HG02973 (cell line): ENCODE data around the gene PLCL1.
A peak's percentile ranks its signal among the peaks of the same experiment; 100 is the strongest.

Experiments used
- ATAC-seq: cut with Tn5 transposase; IDR thresholded peaks from one replicate; pipeline ENCODE4 v1.9.1; 2021; ENCODE audit warnings: moderate library complexity; ENCODE audit not compliant: unreplicated experiment

Gene PLCL1

DNA sequence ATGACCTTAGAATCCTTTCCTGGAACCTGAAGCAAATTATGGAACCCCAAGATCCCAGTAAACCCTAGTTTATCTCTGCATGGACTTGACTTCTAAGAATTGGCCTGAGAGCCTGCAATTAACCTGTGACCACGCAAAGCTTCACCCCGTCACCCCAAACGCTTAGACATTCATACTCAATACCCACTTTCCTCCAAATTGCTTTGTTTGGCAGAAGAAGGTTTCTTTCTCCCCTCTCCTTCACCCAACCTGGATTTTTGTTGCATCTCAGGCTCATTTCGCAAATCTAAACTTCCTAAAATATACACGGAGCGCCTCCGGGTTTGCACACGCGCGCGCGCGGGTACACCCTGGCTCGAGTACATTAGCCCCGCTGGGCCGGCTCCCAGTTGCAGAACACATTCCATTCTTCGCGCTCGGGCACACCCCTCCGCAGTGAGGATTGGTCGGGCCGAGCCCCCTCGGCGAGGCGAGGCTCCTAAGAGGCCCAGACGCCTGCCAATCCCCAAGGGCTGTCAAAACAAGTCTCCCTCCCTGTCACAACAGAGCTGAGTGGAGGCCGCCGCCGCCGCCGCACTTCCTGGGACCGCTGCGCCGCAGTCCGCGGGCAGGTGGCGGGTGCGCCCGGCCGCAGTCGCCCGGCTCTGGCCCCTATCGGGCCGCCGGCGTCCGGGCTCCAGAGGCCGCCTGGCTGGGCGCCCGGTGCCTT, at the start of gene PLCL1:
PLCL1 (plus strand) TSS at position 545 of the 709 bp plus-strand sequence.
- peak; percentile 100 for ATAC-seq

DNA sequence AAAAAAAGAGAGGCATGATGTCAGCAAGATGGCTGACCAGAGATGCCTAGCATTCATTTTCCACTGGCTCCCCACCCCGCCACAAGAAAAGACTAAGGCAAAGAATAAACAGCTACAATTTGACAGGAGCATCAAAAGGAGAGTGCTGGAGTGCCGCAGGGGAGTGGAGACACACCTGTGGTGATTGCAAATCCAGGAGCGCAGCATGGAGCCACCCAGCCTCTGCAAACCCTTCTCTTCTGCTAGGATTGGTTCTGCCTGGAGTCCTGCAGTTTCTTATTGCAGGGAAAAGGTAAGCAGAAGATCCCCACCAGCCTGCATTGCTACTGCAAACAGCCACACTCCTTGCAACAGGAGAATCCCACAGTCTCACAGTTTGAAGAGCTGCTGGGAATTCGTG, 45.4 kb upstream of the PLCL1 start:
- no peak for ATAC-seq

- no peak for ATAC-seq
These were observed 44.6 kb upstream of the PLCL1 start for GRCh38 chr2:197759625-197760292.

DNA sequence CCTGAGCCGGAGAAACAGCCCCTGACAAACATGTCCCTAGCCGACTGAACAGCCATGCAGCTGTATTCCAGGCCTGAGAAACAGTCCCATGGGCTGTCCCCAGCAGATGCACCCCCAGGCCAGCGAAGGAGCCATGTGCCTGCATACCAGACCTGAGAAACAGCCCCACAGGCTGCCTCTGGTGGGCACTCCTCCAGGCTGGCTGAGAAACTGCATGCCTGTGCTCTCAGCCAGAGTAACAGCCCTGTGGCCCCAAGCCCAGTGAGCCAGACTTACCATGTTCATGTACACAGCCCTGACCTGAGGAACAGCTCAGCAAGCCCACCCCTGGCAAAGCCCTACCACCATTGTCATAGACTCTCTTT, 44.1 kb upstream of the PLCL1 start:
- ATAC-seq, result no peak

- no peak for ATAC-seq
These were observed 26.5 kb upstream of the PLCL1 start for GRCh38 chr2:197777823-197778407.

DNA sequence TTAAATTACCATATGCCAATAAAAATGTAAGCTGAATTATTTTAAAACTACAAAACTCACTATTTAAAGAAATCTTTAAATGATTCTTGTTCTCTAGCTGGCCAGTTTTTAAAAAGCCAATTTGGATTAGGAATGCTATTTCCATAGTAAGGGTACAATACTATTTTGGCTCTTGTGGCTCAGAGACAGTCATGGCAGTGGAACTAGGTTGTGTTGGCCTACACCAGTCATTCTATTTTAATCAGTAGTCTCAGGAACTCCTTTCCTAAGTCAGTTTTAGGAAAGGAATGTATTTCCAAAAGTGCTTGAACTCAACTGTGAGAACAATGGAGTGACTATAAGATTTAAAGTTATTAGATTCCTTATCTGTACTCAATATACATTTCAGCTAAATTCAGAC, 25.1 kb upstream of the PLCL1 start:
- no peak for ATAC-seq

DNA sequence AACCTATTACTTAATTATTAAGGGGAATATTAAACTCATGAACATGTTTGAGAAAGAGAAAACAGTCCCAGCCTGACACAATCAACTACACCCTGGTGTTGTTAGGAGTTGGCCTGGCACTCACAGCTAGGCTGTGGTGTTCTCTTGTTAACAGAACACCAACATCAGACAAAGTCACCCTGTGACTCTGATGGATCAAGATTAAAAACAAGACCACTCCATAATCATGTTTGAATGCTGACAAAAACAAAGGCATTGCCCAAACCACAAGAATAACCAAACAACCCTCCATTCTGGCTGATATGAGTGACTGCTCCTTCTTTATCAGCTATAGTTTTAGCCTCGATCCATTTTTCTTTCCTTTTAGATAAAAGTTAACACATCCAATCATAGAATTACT, 22.3 kb upstream of the PLCL1 start:
- ATAC-seq, result no peak

DNA sequence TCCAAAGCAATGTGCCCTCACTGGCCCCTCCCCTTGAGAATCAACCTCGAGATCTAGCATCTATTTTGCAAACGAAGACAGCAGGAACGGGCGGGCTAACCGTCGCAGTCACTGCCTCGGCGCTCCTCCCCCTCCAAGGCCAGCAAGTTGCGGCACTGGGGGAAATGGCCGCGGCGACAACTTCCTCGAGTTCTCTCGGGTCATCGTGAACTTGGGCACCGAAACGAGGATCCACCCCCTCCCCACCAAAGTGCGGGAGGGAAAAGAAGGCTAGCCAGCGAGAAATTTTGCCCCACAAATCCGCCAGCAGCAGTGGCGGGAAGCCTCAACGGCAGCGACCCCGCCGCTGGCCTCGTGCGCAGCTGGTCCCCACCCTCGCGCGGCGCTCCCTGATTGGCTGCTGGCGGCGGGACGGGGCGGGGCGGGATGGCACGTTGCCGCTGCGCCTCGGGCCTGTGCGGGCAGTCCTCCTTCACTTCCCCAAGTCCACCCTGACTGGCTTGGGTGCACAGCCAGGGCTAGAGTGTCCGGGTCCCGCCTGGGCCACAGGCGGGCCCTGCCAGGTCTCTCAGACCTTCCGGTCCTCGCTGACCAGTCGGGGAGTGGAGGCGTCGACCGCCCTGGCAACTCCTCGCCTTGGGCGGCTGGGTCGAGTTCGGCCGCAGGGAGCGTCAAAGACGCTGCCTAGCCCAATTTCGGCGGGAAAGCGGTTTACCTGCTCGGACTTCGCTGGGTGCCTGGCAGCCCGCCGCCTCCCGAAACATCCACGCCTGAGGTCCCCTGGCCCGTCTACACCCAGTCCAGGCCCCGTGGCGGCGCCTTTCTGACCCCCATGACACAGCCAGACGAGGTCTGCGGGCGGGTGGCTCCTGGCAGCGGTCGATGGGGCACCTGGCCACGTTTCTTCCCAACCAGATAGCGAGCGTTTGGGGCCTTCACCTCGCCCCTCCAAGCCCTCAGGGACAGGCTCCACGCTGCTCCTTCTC, 19.1 kb upstream of the PLCL1 start, which contains the start of gene BOLL:
BOLL (minus strand) TSS at position 364 of the 986 bp plus-strand sequence. CDS start 3,469 bp downstream, outside the sequence.
- ATAC-seq, result no peak

GRCh38 chr2:197786010-197786877, 18.1 kb upstream of the PLCL1 start:
- ATAC-seq, result peak; percentile 60

DNA sequence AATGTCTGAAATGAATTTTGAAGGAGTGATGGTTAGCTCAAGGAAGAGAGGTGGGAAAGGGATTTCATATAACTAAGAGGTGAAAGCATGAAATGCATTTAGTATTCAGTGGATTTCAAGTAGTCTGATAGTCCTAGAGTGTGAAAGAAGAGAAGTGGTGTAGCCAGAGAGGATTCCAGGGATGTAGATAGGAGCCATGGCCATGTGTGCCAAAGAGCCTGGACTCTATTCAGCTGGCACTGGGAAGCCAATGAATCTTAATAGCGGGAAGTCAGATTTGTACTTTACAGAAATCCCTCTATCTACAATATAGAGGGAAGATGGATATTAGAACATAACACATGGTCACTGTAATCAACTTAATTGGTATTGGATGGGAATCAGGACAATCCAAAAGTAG, 10.9 kb upstream of the PLCL1 start:
- no peak for ATAC-seq

GRCh38 chr2:197795277-197795676, 9.1 kb upstream of the PLCL1 start:
- ATAC-seq, result no peak

GRCh38 chr2:197798187-197798586, 6.2 kb upstream of the PLCL1 start:
- no peak for ATAC-seq

DNA sequence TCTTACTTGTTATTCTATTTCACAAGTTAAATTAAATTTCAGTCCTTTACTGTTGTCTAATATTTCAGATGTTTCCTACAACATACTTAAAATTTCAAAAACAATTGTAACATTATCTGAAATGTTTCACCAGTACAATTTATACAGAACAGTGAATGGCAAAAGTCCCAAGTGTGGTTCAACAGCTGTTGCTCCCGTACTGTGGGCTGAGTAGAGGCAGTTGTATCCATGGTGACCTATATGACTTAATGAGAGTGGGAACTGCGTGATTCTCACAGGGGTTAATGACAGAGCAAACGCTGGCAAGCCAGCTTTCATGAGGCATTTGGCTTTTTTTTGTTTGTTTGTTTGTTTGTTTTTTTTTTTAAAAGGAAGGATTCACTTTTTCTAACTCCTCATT, 5.3 kb upstream of the PLCL1 start:
- ATAC-seq, result no peak

DNA sequence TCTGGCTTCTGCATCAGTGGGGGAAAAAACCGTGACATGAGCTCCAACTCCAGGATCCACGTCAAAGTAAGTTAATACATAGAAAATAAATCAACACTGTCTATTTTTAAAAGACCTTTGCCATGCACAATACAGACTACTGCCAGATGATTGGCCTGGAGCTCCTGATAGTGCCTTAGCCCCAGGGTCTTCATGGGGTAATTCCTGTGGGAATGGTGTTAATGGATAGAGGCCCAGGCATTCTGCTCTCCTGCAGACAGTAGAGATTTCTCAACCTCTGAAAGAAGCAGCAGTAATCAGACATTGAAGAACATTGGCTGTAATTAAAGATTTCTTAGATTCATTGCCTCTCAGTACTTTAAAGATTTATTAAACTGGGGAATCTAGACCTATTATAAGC, 4.3 kb upstream of the PLCL1 start:
- ATAC-seq, result no peak

DNA sequence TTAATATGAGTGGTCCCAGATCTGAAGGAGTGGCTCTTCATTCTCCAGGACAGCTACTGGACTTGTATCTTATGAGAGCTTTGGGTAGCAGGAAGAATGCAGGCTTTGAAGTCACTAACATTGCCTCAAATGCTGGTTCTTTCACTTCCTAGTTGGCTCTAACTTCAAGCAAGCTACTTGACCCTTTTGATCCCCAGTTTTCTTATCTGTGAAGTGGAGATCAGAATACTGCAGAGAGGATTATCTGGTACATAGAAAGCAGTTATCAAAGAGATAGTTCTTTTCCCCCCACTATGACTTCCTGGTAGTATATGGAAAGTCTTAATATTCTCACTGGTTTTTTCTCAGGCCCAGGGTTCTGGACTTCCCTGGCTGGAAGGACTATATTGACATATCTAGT, 3.4 kb upstream of the PLCL1 start:
- ATAC-seq, result no peak

- peak; percentile 32 for ATAC-seq
These were observed 1.4 kb upstream of the PLCL1 start for GRCh38 chr2:197803033-197803444.

- peak; percentile 35 for ATAC-seq
These were observed 643 bp downstream of the PLCL1 start for GRCh38 chr2:197804758-197805714.

GRCh38 chr2:197805715-197806633, 1.6 kb downstream of the PLCL1 start:
- ATAC-seq, result no peak
